GM04503 (cell line): ENCODE data around the gene KCNA10.

Experiments used
- DNase-seq: peaks from one replicate; pipeline ENCODE4 v3.0.0-alpha.2; 2012; ENCODE audit warnings: low read depth

KCNA10 gene

GRCh38 chr1:110495926-110496600 lies 22.9 kb downstream of the KCNA10 start:
- DNase-seq, result peak; percentile 16

GRCh38 chr1:110494522-110495406 lies 24.2 kb downstream of the KCNA10 start:
- DNase-seq, result no peak

- DNase-seq, result no peak
Observed at GRCh38 chr1:110494036-110494435, 24.9 kb downstream of the KCNA10 start.

GRCh38 chr1:110493059-110493699 lies 25.8 kb downstream of the KCNA10 start:
- no peak for DNase-seq

GRCh38 chr1:110492573-110492972 lies 26.4 kb downstream of the KCNA10 start:
- DNase-seq, result no peak

GRCh38 chr1:110490791-110491451 lies 28.1 kb downstream of the KCNA10 start:
- DNase-seq, result no peak

GRCh38 chr1:110489973-110490542 lies 28.9 kb downstream of the KCNA10 start:
- DNase-seq, result no peak

GRCh38 chr1:110489406-110489805 lies 29.6 kb downstream of the KCNA10 start:
- DNase-seq, result no peak

GRCh38 chr1:110488867-110489266 lies 30.1 kb downstream of the KCNA10 start:
- DNase-seq, result no peak

- no peak for DNase-seq
Observed at GRCh38 chr1:110488161-110488560, 30.8 kb downstream of the KCNA10 start.

GRCh38 chr1:110487726-110488125 lies 31.2 kb downstream of the KCNA10 start:
- no peak for DNase-seq

- DNase-seq, result no peak
Observed at GRCh38 chr1:110485725-110486124, 33.2 kb downstream of the KCNA10 start.

- DNase-seq, result no peak
Observed at GRCh38 chr1:110484801-110485200, 34.2 kb downstream of the KCNA10 start.

GRCh38 chr1:110483308-110483685 lies 35.7 kb downstream of the KCNA10 start:
- no peak for DNase-seq

GRCh38 chr1:110482662-110483307 lies 36.2 kb downstream of the KCNA10 start:
- DNase-seq, result no peak

- DNase-seq, result no peak
Observed at GRCh38 chr1:110481968-110482623, 36.9 kb downstream of the KCNA10 start.

GRCh38 chr1:110480356-110481096 lies 38.4 kb downstream of the KCNA10 start:
- no peak for DNase-seq

- no peak for DNase-seq
Observed at GRCh38 chr1:110478886-110479285, 40.1 kb downstream of the KCNA10 start.

GRCh38 chr1:110477967-110478640 lies 40.9 kb downstream of the KCNA10 start:
- no peak for DNase-seq
